Upper lobe of right lung (tissue), 1 donor: ENCODE data around the gene ZDHHC17. TPM values are rescaled to one million over a fixed set of nuclear protein-coding genes. Genes with fewer than 3 reads are reported as not detected.

Experiments
- ATAC-seq: fragments of 200-7000 bp; cut with Tn5 transposase; one replicate; pipeline ENCODE4 v1.9.1; 2020; ENCODE audit warnings: mild to moderate bottlenecking, moderate library complexity
- DNase-seq: peaks from one replicate; pipeline ENCODE4 v3.0.0-alpha.2; 2020
- H3K27ac ChIP-seq: fragments of 200-600 bp; one replicate; pipeline ENCODE4 v1.8.0; 2022
- H3K27me3 ChIP-seq: fragments of 200-600 bp; one replicate; pipeline ENCODE4 v1.8.0; 2022; ENCODE audit warnings: mild to moderate bottlenecking
- H3K36me3 ChIP-seq: fragments of 200-600 bp; one replicate; pipeline ENCODE4 v1.8.0; 2022
- H3K4me1 ChIP-seq: fragments of 200-600 bp; one replicate; pipeline ENCODE4 v1.8.0; 2022
- H3K4me3 ChIP-seq: fragments of 200-600 bp; one replicate; pipeline ENCODE4 v1.8.0; 2022; ENCODE audit warnings: mild to moderate bottlenecking
- H3K9me3 ChIP-seq: fragments of 200-600 bp; one replicate; pipeline ENCODE4 v1.8.0; 2022
- intact Hi-C: fragments of 100-400 bp; cut with DNase I; formaldehyde crosslinking; loops from one replicate; pipeline ENCODE4 v1.11.0; 2022
- total RNA-seq: library from RNA; stranded (reverse); fragmentation: NEBNext Ultra II Directional; extraction: Animal tissue kit (Norgen Biotek cat#: 25700); gene quantifications from one replicate; pipeline ENCODE4 v1.2.1, GENCODE V29; 2021
- TF ChIP-seq, protein P1 (sequence below): fragments of 200-600 bp; IDR thresholded peaks from one replicate; pipeline ENCODE4 v1.8.0; 2022; ENCODE audit warnings: antibody characterized with exemption
- donor health status: DM: no; HTN: yes; CAD: no; lungs with severe emphysema.

The ZDHHC17 gene
- total RNA-seq, 1 donor from 2014 or later: 35.0 TPM

DNA sequence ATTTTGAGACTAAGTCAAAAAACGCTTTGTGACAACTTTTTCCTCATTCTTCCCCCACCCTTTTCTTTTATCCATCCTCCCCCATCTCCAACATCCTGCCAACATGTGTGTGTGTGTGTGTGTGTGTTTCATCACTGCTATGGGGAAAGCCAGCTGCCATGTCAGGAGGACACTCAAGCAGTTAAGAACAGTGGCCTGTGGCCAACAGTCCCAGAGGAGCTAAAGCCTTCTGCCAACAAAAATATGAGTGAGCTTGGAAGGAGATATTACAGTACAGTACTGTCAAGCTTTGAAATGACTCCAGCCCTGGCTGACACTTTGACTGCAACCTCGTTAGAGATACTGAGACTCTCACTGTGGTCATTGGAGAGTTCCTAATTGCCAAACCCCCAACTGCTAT, 119.9 kb downstream of the ZDHHC17 start:
- TF ChIP-seq, protein P1, sequence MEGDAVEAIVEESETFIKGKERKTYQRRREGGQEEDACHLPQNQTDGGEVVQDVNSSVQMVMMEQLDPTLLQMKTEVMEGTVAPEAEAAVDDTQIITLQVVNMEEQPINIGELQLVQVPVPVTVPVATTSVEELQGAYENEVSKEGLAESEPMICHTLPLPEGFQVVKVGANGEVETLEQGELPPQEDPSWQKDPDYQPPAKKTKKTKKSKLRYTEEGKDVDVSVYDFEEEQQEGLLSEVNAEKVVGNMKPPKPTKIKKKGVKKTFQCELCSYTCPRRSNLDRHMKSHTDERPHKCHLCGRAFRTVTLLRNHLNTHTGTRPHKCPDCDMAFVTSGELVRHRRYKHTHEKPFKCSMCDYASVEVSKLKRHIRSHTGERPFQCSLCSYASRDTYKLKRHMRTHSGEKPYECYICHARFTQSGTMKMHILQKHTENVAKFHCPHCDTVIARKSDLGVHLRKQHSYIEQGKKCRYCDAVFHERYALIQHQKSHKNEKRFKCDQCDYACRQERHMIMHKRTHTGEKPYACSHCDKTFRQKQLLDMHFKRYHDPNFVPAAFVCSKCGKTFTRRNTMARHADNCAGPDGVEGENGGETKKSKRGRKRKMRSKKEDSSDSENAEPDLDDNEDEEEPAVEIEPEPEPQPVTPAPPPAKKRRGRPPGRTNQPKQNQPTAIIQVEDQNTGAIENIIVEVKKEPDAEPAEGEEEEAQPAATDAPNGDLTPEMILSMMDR: no peak
- DNase-seq (no peak), ATAC-seq (no peak)
- intact Hi-C loops: no loop called here
- Histone ChIP-seq H3K4me3 (no peak overlapping the region), H3K36me3 (no peaks in the 10 kb centered on the region), H3K27ac (no peak overlapping the region), H3K27me3 (no peaks in the 10 kb centered on the region), H3K4me1 (no peaks in the 10 kb centered on the region), H3K9me3 (no peaks in the 10 kb centered on the region)

DNA sequence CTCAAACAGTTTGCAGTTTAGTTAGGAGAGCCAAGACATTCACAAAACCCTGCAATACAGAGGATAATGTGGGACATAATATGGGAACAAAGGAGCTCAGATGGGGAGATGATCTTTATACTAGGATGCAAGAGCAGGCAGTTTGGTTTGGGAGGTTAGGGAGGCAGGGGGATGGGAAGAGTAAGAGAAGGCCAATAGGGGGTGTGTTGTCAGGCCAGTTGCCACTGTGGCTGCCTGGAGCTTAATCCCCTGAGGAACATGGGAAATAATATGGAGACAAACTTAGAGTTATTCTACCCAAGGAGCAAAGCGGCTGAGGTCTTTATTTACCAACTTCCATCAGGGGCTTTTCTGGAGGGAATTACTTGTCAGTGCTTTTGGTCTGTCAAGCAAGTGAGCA, 124.9 kb downstream of the ZDHHC17 start:
- Histone ChIP-seq H3K27me3 (no peaks in the 10 kb centered on the region), H3K9me3 (no peaks in the 10 kb centered on the region), H3K4me3 (no peak overlapping the region), H3K36me3 (no peaks in the 10 kb centered on the region), H3K4me1 (no peaks in the 10 kb centered on the region), H3K27ac (no peak overlapping the region)
- intact Hi-C loops: no loop called here
- DNase-seq: no peak
- TF ChIP-seq, protein P1: no peak
- no peak for ATAC-seq

DNA sequence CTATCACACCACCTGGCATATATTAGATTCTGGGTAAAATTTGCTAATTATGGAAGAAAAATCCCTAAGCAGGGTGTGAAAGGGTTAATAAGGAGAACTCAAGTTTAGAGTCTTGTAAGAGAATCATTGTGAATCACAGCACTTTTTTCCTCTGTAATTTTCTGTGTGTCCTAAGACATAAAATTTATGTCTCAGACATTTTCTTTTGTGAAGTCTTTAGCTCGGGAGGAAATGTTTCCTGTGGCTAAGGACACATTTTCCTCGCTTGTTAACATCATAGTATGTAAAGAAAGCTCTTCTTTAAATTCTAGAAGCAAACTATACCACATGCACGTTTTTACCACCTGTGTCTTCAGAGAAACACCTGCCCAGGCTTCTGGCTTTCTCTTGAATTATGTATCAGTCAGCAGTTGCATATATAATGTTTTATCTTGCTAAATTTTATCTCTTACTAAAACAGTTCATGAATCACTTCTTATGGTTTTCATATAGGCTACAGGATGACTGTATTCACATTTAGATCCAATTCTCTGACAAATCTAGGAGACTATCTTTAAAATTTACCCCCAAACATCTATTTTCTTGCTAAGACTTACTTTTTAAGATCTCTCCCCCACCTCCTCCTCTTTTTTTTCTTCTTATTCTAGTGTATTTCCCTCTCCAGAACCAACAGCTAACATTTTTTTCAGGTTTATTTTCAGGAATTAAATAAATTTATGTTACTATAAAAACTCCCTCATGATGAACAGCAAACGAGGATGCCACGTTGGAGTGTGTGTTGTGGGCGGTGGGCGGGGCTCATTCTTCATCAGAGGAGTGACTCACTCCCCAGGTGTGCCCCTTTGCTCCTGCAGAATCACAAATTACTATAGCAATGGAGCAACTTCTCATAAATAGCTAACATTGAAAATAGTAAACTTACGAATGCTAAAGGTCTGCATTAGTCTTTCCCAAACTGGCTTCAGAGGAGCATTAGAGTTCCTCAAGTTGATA, 126.5 kb downstream of the ZDHHC17 start:
- no peaks in the 10 kb centered on the region for H3K4me1 ChIP-seq
- no peak overlapping the region for H3K27ac ChIP-seq
- H3K4me3 ChIP-seq: no peak overlapping the region
- no peak for DNase-seq
- no peak for ATAC-seq
- no peaks in the 10 kb centered on the region for H3K36me3 ChIP-seq
- intact Hi-C loops: no loop called here
- TF ChIP-seq, protein P1: no peak
- no peaks in the 10 kb centered on the region for H3K9me3 ChIP-seq
- H3K27me3 ChIP-seq: no peaks in the 10 kb centered on the region

DNA sequence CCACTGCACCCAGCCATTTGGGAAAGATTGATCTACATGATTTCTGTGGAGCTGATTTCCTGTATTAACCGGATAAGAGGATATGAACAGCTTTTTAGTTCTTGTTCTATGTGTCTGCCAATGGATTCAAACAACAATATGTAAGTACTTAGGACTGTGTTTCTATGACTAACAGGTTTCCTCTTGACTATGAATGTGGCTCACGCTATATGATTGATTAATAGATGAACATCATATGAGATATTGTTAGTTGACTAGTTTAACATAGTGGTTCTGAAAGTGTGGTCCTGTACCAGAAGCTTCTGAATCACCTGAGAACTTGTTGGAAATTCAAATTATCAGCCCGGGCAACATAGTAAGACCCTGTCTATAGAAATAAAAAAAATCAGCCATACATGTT, 127.7 kb downstream of the ZDHHC17 start:
- intact Hi-C loops: no loop called here
- ATAC-seq: no peak
- H3K36me3 ChIP-seq: no peaks in the 10 kb centered on the region
- no peak overlapping the region for H3K4me3 ChIP-seq
- TF ChIP-seq, protein P1: no peak
- H3K27me3 ChIP-seq: no peaks in the 10 kb centered on the region
- no peaks in the 10 kb centered on the region for H3K4me1 ChIP-seq
- DNase-seq: no peak
- H3K9me3 ChIP-seq: no peaks in the 10 kb centered on the region
- no peak overlapping the region for H3K27ac ChIP-seq

DNA sequence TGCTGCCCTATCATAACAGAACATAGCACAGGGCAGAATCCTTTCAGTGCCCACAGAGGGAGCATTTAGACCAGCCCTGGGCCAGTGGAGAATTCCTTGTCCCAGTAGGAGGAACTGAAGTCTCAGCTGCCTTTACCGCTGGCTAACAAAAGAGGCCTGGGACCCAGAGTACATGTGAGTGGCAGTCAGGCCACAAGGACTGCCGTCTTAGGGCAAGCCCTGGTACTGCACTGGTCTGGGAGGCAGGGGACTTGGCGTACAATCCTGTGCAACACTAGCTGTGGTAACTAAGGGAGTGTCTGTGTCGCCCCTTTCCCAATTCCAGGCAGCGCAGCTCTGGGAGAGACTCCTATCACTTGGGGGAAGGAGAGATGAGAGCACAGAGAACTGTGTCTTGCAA, 131.9 kb downstream of the ZDHHC17 start:
- ATAC-seq (peak; percentile 21), DNase-seq (no peak)
- Histone ChIP-seq H3K4me3 (no peak overlapping the region), H3K27me3 (no peaks in the 10 kb centered on the region), H3K27ac (no peak overlapping the region), H3K9me3 (no peaks in the 10 kb centered on the region), H3K36me3 (no peaks in the 10 kb centered on the region), H3K4me1 (no peaks in the 10 kb centered on the region)
- intact Hi-C loops: no loop called here
- TF ChIP-seq, protein P1: no peak
